Right lobe of liver (tissue), 6 donors: ENCODE measurements around the gene MMP24OS. TPM values are rescaled to one million over a fixed set of nuclear protein-coding genes. Genes with fewer than 3 reads are reported as not detected.
A peak's percentile ranks its signal among the peaks of the same experiment; 100 is the strongest.
"Not testable (repeated sequence)": the region's sequence is repeated elsewhere in the genome, so short reads cannot be mapped to it uniquely, and the experiment has no call there.

Experiments
- ATAC-seq, 4 donors: fragments of 200-7000 bp; cut with Tn5 transposase; one replicate each; pipeline ENCODE4 v1.9.1; 2020; ENCODE audit warnings: mild to moderate bottlenecking in 4 of 4, moderate library complexity in 4 of 4
- DNase-seq, 3 donors: peaks; one replicate each; pipeline ENCODE4 v3.0.0-alpha.2; 2020
- H3K27ac ChIP-seq, 3 donors: fragments of 200-600 bp; one replicate each; pipeline ENCODE4 v1.8.0; 2022
- H3K27me3 ChIP-seq, 2 donors: fragments of 200-600 bp; one replicate each; pipeline ENCODE4 v1.8.0; 2022
- H3K36me3 ChIP-seq, 4 donors: fragments of 200-600 bp; sonication (generic) in 1 of 4; one replicate each; pipeline versions ENCODE4 v1.5.1 to v1.8.0; 2017 to 2022; ENCODE audit warnings: control low read depth in 1 of 4
- H3K4me1 ChIP-seq, 4 donors: fragments of 200-600 bp; sonication (generic) in 1 of 4; one replicate each; pipeline versions ENCODE4 v1.5.1 to v1.8.0; 2017 to 2022; ENCODE audit warnings: control low read depth in 1 of 4
- H3K4me3 ChIP-seq, 3 donors: fragments of 200-600 bp; one replicate each; pipeline ENCODE4 v1.8.0; 2022
- H3K9me3 ChIP-seq, 4 donors: fragments of 200-600 bp; sonication (generic) in 1 of 4; one replicate each; pipeline versions ENCODE4 v1.5.1 to v1.8.0; 2017 to 2022; ENCODE audit warnings: control low read depth in 1 of 4
- CTCF ChIP-seq, 4 donors: fragments of 200-600 bp in 3 of 4; fragments of 450-650 bp in 1 of 4; IDR thresholded peaks; one replicate each; pipeline versions ENCODE4 v1.5.1 to v1.8.0; 2016 to 2022; ENCODE audit warnings: antibody characterized with exemption in 4 of 4, mild to moderate bottlenecking in 2 of 4
- POLR2A ChIP-seq: fragments of 450-650 bp; IDR thresholded peaks from one replicate; pipeline ENCODE4 v1.6.1; 2017; ENCODE audit warnings: antibody characterized with exemption, mild to moderate bottlenecking
- WGBS: methylation state at CpG from one replicate; pipeline ENCODE4 v1.1.6; 2018; ENCODE audit warnings: low coverage, low lambda C conversion rate; ENCODE audit not compliant: insufficient coverage; ENCODE audit errors: missing lambda C conversion rate; 5-methylcytosine and 5-hydroxymethylcytosine counted together
- intact Hi-C, 2 donors: fragments of 100-400 bp; cut with DNase I; formaldehyde crosslinking; loops; one replicate each; pipeline versions ENCODE4 v1.11.2 to v1.14.1; 2022
- total RNA-seq, 6 experiments: library from RNA; depleted of rRNA in 2 of 6; stranded (reverse); fragments of >200 nt in 2 of 6; fragmentation: NEBNext Ultra II Directional in 3 of 6; extraction: Animal tissue kit (Norgen Biotek cat#: 25700) in 3 of 6; gene quantifications; one replicate each; pipeline versions ENCODE4 v1.1.0 to v1.2.4, GENCODE V29; 2016 to 2023
- donor health status: DM: no; HTN: yes; CAD: no.
- donor health status: DM: no; HTN: no; CAD: no.
- donor health status: DM: no; HTN: no; CAD: no.
- donor health status: DM: no; HTN: yes; CAD: no.
- donor health status: DM: no; HTN: yes; CAD: no.

The MMP24OS gene
- total RNA-seq, 6 experiments from 2014 or later, result 13.3 to 40.7 (median 23.5) TPM

DNA sequence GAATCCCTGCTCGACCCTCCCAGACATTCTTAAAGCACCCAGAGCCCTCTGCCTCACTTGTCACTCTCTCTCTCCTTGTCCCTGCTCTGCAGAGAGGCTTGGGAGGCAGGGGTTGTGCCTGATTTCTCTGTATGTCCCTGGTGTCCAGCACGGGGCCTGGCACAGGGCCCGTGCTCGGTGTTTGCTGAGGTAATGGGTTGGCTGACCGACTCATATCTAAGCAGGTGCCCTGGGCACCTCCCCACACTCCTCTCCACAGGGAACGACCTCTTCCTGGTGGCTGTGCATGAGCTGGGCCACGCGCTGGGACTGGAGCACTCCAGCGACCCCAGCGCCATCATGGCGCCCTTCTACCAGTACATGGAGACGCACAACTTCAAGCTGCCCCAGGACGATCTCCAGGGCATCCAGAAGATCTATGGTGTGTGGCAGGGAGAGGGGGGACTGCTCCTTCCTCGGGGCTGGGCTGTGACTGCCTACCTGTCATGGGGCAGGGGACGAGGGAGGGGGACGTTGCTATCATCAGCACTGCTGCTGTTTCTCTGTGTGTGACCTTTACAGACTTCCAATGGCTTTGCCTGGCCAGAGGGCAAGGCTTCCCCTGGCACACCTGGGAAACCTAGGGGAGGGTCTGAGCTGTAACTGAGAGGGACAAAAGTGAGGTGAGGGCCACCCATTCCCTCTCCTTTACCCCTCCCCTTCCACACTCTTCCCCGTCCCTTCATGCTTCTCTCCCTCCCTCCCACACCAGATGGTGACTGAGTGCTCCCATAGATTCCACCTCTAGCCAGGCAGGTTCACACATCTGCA, 14.2 kb downstream of the MMP24OS start:
- Histone ChIP-seq H3K27ac (peak overlapping the region; percentile 13 to 55 (median 24)), H3K4me1 (peaks cover 0 to 16% (median 6%) of the 10 kb centered on the region in 4 donors), H3K4me3 (no peak overlapping the region), H3K36me3 (no peaks in the 10 kb centered on the region), H3K27me3 (no peaks in the 10 kb centered on the region), H3K9me3 (no peaks in the 10 kb centered on the region)
- 33% methylated on average over 6 of the region's 17 CpGs for WGBS
- intact Hi-C loops, result no loop called here
- TF ChIP-seq CTCF (IDR thresholded peaks at IDR 0.05) (no peak), POLR2A (peak; percentile 14)
- DNase-seq (peak; percentile 76 to 83 (median 80)), ATAC-seq (peak; percentile 85 to 92 (median 87))

DNA sequence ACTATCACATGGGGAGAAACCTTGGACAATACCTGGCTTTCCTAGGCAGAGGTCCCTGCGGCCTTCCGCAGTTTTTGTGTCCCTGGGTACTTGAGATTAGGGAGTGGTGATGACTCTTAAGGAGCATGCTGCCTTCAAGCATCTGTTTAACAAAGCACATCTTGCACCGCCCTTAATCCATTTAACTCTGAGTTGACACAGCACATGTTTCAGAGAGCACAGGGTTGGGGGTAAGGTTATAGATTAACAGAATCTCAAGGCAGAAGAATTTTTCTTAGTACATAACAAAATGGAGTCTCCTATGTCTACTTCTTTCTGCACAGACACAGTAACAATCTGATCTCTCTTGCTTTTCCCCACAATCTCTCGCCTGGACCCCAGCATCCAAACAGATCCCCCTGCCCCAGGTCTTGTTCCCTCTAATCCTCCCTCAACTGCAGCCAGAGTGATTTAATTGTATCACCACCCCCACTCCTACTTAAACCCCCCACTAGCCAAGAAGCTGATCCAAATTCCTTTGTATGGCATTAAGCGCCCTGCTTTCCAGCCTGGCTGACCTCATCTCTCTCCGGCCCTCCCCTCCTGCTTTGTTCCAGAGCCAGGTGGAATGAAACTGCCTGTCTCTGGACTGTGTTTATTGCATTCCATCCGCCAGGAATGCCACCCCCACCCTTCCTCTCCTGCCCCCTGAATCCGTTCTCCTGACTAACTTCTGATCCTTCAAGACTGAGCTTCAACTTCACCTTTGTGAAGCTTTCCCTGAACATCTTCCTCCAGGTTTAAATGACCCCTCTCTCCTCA, 15.0 kb downstream of the MMP24OS start:
- ATAC-seq (peak; percentile 45 to 84 (median 71)), DNase-seq (peak in 1 of 3 donors; percentile 35)
- H3K4me3 ChIP-seq, H3K36me3 ChIP-seq, H3K27me3 ChIP-seq, H3K9me3 ChIP-seq, intact Hi-C loops: not testable (repeated sequence)
- Histone ChIP-seq H3K4me1 (peaks cover 0 to 14% (median 6%) of the 10 kb centered on the region in 4 donors), H3K27ac (peak overlapping the region; percentile 13 to 55 (median 24))
- 52% methylated on average over 5 of the region's 8 CpGs for WGBS

DNA sequence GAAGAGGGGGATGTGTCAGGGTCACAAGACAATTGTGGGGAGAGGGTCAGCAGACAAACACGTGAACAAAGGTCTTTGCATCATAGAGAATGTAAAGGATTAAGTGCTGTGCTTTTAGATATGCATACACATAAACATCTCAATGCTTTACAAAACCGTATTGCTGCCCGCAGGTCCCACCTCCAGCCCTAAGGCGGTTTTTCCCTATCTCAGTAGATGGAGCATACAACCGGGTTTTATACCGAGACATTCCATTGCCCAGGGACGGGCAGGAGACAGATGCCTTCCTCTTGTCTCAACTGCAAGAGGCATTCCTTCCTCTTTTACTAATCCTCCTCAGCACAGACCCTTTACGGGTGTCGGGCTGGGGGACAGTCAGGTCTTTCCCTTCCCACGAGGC, 15.6 kb downstream of the MMP24OS start:
- not testable (repeated sequence) for H3K27ac ChIP-seq, H3K9me3 ChIP-seq

GRCh38 chr20:35260426-35260825, 17.5 kb downstream of the MMP24OS start:
- DNase-seq (peak in 1 of 3 donors; percentile 35), ATAC-seq (no peak)
- Histone ChIP-seq H3K27ac (no peak overlapping the region), H3K36me3 (no peaks in the 10 kb centered on the region), H3K9me3 (no peaks in the 10 kb centered on the region), H3K27me3 (no peaks in the 10 kb centered on the region), H3K4me1 (peaks cover 0 to 20% (median 6%) of the 10 kb centered on the region in 4 donors), H3K4me3 (no peak overlapping the region)
- no CpG with 5 or more reads among the region's 6 CpGs for WGBS
- TF ChIP-seq POLR2A, result no peak
- no peak for TF ChIP-seq CTCF (IDR thresholded peaks at IDR 0.05)
- intact Hi-C loops, result no loop called here

More for the DNA sequence above, 15.6 kb downstream of the MMP24OS start:
- ATAC-seq, H3K4me3 ChIP-seq, DNase-seq, H3K27me3 ChIP-seq, H3K36me3 ChIP-seq, intact Hi-C loops: not testable (repeated sequence)
- H3K4me1 ChIP-seq, result peaks cover 0 to 20% (median 6%) of the 10 kb centered on the region in 4 donors
- 73% methylated on average over 7 of the region's 10 CpGs for WGBS

DNA sequence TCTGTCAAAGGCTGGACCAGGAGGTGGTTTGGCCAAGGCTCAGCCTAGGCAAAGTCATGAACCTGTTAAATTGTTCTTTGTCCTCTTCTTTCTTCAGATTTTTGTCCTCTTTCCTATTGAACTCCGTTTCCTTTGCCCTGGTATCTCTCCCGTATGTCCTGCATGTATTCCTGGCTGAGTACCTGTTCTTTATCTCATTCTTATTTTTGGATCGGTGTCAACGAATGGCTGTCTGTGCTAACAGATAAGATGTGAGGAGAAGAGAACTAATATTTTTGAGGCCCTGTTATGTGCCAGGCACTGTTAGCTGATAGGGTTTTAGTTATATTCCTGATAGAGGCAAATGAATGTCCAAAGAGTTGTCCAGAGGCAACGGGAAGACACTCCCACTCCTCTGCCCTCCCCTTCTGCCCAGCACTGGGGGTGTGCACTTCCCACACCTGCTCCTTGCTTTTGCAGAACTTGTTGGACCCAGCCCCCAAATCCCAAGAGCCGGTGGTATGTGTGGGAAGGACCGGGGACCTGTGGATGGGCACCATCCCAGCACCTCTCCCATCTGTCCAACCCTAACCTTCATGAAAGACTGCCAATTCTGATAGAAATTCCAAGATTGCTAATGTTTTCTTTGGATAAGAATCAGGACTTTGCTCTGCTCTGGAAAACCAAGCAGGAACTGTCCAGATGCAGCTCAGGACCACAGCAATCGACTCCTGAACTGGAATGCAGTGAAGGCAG, 20.6 kb downstream of the MMP24OS start:
- Histone ChIP-seq H3K9me3 (no peaks in the 10 kb centered on the region), H3K27ac (no peak overlapping the region), H3K27me3 (no peaks in the 10 kb centered on the region), H3K4me3 (no peak overlapping the region), H3K4me1 (peaks cover 0 to 9% (median 0%) of the 10 kb centered on the region in 4 donors), H3K36me3 (no peaks in the 10 kb centered on the region)
- WGBS, result 51% methylated on average over 8 of the region's 8 CpGs
- no peak for TF ChIP-seq CTCF (IDR thresholded peaks at IDR 0.05)
- TF ChIP-seq POLR2A, result no peak
- intact Hi-C loops, result no loop called here
- DNase-seq (no peak), ATAC-seq (peak in 2 of 4 donors; percentile 47 to 50)
